NCI-H526 treated with DMSO at 0.1 percent for 48 hours (cell line): Measurements from ENCODE around the gene ZNF215.
"Not testable (repeated sequence)": the region's sequence is repeated elsewhere in the genome, so short reads cannot be mapped to it uniquely, and the experiment has no call there.

Source experiments
- DNase-seq: peaks from one replicate; lab custom pipeline; 2025; lab: John Stamatoyannopoulos, UW

ZNF215 gene

GRCh38 chr11:6926208-6927029, at the start of gene ZNF215:
TSS of gene ZNF215 (plus strand) at chr11:6926426. CDS start at chr11:6932273, 5,847 bp downstream.
- DNase-seq: peak; percentile 75

DNA sequence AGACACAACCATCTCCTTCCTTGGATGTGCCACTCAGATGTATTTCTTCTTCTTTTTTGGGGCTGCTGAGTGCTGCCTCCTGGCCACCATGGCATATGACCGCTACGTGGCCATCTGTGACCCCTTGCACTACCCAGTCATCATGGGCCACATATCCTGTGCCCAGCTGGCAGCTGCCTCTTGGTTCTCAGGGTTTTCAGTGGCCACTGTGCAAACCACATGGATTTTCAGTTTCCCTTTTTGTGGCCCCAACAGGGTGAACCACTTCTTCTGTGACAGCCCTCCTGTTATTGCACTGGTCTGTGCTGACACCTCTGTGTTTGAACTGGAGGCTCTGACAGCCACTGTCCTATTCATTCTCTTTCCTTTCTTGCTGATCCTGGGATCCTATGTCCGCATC, 49.3 kb upstream of the ZNF215 start:
- no peak for DNase-seq

DNA sequence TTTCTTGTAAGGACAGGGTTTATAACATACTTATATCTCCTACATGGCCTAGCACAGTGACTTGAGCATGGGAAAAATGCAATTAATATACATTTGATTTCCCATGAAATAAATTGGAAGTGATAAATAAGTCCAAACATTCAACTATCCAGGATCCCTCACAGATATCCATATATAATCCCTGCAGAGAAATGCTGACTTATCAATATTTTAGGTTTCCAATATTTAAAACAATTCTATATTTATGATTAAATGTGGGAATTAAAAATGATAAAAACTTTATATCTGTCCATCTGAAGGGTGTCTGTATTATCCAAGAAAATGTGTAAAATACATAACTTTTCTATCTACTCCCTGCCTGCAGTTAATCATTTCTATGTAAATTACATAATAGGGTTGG, 43.5 kb upstream of the ZNF215 start:
- no peak for DNase-seq

- not testable (repeated sequence) for DNase-seq
Observed at GRCh38 chr11:6887711-6888110, 38.5 kb upstream of the ZNF215 start.

DNA sequence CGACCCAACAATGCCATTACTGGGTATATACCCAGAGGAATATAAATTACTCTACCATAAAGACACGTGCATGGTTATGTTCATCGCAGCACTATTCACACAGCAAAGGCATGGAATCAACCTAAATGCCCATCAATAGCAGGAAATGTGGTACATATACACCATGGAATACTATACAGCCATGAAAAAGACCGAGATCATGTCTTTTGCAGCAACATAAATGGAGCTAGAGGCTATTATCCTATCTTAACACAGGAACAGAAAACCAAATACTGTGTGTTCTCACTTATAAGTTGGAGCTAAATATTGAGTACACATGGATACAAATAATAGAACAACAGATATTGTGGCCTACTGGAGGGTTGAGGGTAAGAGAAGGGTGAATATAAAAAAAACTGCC, 37.4 kb upstream of the ZNF215 start:
- no peak for DNase-seq

- DNase-seq: no peak
Observed at GRCh38 chr11:6889835-6890234, 36.4 kb upstream of the ZNF215 start.

- no peak for DNase-seq
Observed at GRCh38 chr11:6892400-6892799, 33.8 kb upstream of the ZNF215 start, which contains the start of gene OR2D2. TSS of gene OR2D2 (minus strand) at chr11:6892500. CDS start at chr11:6892500, 0 bp downstream.

DNA sequence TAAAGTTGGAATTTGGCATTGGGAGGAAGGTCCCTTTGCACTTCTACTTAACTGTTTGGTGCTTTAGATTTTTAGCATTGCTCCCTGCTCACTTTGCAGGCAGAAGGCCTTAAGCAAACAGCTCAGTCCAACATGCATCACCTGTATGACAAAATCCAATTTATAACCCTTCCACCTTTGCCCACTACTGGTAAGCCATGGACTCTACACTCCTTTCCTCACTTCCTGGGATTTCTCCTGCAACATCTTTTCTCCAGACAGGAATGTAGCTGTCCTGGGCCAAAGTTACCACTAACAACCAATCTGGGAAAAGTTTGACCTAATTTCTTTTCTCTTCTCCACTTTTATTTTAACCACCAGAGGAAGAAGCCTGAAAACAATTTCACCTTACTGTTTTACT, 32.1 kb upstream of the ZNF215 start:
- DNase-seq: no peak

GRCh38 chr11:6895010-6895409, 31.2 kb upstream of the ZNF215 start:
- peak; percentile 50 for DNase-seq

GRCh38 chr11:6898911-6899310, 27.3 kb upstream of the ZNF215 start:
- no peak for DNase-seq

DNA sequence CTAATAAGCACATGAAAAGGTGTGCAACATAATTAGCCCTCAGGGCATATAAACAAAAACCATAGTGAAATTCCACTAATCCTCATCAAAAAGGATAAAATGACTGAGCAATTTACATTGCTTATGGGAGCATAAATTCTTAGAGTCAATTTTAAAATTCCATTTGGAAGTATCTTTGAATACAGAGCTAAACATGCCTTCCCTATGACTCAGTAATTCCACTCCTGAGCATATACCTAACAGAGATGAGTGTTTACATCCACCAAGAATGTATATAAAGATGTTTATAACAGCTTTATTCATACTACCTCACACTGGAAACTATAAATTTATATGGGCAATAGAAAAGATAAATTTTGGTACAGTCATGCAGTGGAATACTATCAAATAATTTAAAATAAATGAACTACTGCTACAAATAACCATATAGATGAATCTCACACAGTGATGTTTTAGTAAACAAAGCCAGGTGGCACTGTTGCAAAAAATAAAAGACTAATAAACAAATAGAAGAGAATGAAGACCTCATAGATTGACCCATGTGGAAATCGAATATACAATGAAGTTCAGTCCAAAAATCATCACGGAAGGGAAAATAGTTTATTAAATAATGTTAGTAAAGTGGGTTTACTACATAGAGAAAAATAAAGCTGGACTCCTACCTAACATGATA, 25.8 kb upstream of the ZNF215 start:
- DNase-seq: no peak

DNA sequence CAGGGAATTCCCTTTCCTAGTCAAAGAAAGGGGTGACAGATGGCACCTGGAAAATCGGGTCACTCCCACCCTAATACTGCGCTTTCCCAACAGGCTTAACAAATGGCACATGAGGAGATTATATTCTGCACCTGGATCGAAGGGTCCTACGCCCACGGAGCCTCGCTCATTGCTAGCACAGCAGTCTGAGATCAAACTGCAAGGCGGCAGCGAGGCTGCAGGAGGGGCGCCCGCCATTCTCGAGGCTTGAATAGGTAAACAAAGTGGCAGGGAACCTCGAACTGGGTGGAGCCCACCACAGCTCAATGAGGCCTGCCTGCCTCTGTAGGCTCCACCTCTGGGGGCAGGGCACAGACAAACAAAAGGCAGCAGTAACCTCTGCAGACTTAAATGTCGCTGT, 21.4 kb upstream of the ZNF215 start:
- DNase-seq: not testable (repeated sequence)

DNA sequence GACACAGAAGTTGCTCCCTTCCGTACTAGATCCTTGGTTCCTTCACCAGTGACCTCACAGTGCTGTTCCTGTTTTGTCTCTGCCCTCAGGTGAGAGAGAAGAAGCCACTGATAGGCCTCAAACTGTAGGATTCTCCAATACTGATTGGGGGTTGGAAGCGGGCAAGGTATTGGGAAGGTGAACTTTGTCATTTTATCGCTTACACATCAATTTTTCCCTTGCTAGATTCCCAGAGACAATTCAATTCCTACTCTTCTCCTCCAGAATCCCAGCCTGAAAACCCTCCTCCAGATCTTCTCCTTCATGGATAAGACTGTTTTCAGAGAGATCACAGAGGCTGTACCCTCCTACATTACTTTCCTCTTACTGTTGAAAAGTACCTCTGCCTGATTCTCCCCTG, 14.8 kb upstream of the ZNF215 start:
- DNase-seq: no peak

DNA sequence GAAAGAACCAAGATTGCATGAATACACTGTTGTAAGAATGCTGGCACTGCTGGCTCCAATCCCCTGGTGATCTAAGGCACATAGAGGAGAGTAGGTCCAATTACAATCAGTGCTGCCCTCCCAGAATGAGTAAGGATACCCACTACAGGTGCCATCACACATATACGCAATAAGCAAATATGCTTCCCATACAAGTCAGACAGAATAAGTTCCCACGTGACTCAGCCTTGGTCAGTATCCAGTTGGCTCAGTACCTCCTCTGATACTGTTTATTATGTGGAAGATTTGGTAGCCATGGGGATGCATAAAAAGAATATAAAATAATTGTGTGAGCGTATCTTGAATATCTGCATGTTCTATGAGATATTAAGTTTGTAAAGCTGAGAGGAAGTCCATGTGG, 14.3 kb upstream of the ZNF215 start:
- no peak for DNase-seq

DNA sequence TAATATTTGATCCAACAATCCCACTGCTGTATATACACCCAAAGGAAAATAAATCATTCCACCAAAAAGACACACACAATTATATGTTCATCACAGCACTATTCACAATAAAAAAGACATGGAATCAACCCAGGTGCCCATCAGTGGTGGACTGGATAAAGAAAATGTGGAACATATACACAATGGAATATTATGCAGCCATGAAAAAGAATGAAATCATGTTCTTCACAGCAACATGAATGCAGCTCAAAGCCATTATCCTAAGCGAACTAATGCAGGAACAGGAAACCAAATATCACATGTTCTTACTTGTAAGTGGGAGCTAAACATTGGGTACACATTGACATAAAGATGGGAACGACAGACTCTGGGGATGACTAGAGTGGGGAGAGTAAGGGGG, 6.5 kb upstream of the ZNF215 start:
- DNase-seq: no peak

DNA sequence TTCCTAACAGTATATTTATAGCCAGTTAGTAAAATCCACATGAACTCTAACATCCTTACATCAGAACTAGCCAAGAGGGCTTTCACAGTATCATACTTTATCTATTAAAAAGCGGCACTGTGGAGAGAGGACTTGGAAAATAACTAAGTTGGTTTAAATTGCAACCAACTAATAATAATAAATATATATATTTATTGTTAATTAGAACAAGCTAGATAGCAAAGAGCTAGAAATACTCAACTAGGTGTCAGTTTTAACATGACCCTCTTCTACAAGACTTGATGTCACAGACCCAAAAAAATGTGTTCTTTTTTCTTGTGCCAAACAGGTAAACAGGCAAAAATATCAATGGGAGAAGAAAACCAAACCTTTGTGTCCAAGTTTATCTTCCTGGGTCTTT, 5.5 kb upstream of the ZNF215 start, which contains the start of gene OR2D3:
Gene OR2D3 (plus strand): TSS at position 301 of the 400 bp plus-strand sequence. CDS start 0 bp downstream, at position 301.
- DNase-seq: no peak

DNA sequence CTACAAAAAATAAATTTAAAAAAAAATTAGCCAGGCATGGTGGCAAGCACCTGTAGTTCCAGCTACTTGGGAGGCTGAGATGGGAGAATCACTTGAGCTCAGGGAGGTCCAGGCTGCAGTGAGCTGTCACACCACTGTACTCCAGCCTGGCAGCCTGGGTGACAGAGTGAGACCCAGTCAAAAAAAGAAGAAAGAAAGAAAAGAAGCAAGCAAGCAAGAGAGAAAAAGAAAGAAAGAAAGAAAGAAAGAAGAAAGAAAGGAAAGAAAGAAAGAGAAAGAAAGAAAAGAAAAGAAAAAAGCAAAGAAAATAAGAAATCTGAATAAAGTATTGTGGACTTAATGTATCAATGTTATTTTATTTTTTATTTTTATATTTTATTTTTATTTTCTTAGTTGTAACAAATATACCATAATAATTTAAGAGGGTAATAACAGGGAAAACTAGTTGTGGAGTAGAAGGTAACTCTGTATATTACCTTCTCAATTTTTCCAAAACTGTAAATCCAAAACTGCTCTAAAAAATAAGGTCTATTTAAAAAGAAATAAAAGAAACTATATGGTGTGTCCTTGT, 1.1 kb upstream of the ZNF215 start:
- DNase-seq: no peak

DNA sequence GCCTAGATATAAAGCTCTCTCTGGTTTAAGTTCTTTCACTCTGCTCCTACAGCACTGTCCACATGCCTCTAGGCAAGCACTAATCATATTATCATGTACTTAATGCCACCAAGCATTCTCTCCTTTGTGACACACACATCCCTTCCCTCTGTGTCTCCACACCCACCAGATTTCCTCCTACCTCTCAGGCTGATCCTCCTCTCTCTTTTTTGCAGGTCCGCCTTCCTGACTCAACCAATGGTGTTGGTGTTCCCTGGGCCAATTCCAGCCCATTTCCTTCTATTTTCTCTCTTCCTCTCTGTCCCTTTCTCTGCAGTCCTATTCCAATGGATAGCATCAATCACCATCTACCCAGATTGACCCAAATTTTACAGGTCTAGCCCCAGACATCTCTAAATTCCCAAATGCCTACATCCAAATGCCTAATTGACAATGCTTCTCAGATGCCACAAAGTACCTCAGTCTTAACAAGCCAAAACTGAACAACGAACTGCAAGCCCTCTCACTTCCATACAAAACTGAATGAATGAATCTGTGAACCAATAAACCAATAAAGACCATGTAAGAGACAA, 504 bp upstream of the ZNF215 start:
- DNase-seq: no peak

DNA sequence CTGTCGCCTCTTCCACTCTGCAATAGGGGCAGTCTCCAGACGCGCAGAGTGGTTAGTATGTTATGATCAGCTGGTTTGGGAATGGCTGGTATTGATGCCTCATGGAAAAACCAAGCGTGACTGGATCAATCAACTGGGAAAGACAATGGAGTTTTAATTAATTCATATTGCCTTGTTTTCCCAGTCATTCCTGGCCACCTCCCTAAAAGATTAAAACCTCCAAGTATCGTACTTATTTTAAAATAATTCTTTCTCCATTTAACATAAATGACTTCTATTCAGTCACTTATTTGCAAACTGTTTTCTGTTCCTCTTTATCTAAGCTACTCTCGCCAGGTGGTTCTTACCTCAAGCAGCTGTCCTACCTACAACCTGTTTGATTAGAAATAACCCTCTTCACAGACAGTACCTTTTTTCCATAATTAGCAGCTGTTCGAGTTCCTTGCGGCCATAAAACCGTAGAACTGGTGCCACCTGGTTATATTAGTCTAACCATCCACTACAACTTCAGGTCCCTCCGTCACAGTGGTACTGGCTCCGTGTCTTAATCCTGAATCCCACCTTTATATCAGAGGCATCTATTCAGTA, 898 bp downstream of the ZNF215 start:
- DNase-seq: peak; percentile 82

GRCh38 chr11:6928916-6929315, 2.7 kb downstream of the ZNF215 start:
- DNase-seq: no peak

- no peak for DNase-seq
Observed at GRCh38 chr11:6931146-6931713, 5.0 kb downstream of the ZNF215 start.

GRCh38 chr11:6932145-6932544, 5.9 kb downstream of the ZNF215 start:
- DNase-seq: no peak
